ENCODE results near the gene TRMT61A. TPM values are rescaled to one million over a fixed set of nuclear protein-coding genes. Genes with fewer than 3 reads are reported as not detected.
A peak's percentile ranks its signal among the peaks of the same experiment; 100 is the strongest.

TRMT61A gene
- total and polyA plus RNA-seq, 2 of the 13 experiments (the other 11 are each of a cell fraction or from before 2014, with no cell fraction given) = 6.5 to 13.6 TPM

DNA sequence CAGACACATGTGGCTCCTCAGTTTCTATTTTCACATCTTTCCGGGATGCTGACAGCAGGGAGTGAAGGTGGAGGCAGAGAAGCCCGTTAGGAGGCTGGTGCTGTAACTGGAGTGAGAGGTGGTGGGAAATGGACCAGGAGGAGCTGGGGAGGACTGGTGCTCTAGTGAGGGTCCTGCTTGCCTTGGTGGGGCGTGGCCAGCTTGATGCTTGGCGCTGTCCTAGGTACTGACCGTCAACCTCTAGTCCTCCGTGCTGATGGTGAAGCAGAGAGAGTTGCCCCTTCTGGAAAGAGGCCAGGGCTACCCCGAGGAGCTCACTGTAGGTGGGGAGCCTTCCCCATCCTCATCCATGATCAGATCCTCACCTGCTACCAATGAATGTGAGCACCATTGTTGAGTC lies 1.4 kb downstream of the TRMT61A start (continued):
- TF ChIP-seq, protein P1, sequence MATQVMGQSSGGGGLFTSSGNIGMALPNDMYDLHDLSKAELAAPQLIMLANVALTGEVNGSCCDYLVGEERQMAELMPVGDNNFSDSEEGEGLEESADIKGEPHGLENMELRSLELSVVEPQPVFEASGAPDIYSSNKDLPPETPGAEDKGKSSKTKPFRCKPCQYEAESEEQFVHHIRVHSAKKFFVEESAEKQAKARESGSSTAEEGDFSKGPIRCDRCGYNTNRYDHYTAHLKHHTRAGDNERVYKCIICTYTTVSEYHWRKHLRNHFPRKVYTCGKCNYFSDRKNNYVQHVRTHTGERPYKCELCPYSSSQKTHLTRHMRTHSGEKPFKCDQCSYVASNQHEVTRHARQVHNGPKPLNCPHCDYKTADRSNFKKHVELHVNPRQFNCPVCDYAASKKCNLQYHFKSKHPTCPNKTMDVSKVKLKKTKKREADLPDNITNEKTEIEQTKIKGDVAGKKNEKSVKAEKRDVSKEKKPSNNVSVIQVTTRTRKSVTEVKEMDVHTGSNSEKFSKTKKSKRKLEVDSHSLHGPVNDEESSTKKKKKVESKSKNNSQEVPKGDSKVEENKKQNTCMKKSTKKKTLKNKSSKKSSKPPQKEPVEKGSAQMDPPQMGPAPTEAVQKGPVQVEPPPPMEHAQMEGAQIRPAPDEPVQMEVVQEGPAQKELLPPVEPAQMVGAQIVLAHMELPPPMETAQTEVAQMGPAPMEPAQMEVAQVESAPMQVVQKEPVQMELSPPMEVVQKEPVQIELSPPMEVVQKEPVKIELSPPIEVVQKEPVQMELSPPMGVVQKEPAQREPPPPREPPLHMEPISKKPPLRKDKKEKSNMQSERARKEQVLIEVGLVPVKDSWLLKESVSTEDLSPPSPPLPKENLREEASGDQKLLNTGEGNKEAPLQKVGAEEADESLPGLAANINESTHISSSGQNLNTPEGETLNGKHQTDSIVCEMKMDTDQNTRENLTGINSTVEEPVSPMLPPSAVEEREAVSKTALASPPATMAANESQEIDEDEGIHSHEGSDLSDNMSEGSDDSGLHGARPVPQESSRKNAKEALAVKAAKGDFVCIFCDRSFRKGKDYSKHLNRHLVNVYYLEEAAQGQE (IDR thresholded peaks at IDR 0.05; ENCODE audit: borderline replicate concordance in 1 of 2, low read depth in 1 of 2, low read length in 2 of 2) = peak; percentile 87 to 94

DNA sequence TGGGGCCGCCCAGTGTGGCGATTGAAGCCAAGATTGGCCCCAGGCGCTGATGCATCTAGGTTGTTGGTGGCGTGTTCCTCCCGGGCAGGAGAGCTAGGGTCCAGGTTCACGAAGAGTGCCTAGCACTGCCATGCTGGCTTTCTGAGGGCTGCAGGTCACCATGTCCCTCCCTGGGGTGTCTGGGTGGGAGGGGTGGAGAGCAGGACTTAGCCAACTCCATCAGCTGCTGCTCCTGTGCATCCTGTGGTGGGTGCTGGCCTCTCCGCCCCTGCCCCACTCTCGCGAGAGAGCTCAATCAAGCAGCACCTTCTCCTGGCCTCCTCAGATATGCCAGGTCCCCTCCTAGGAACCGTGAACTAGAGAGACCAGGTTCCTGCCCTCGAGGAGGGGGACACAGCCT lies 1.8 kb downstream of the TRMT61A start:
- ChIA-PET POLR2A (no interaction called here), CTCF (ENCODE audit: low intra/inter-chr PET ratio, low total read pairs) (no interaction called here)
- H3K27me3 ChIP-seq (ENCODE audit: control insufficient read depth in 1 of 2, insufficient read depth in 2 of 2, low read length in 2 of 2) = no peaks in the 10 kb centered on the region; a peak in 1 of 5 replicates
- DNase-seq (ENCODE audit: low spot score) = no peak
- H3K27ac ChIP-seq (ENCODE audit: extremely low read length, insufficient read depth, low read length) = no peak overlapping the region
- no peaks in the 10 kb centered on the region for H3K9me3 ChIP-seq (ENCODE audit: low read length)
- BruUV-seq (replicated peaks) = no TSS peak
- H3K36me3 ChIP-seq (replicated peaks in 1 of 2; ENCODE audit: control insufficient read depth in 1 of 2, insufficient read depth in 2 of 2, low read length in 2 of 2) = peaks cover 3 to 4% of the 10 kb centered on the region in 2 experiments; a peak in 3 of 5 replicates
- H3K79me2 ChIP-seq (ENCODE audit: insufficient read depth, low read length) = peaks cover 30% of the 10 kb centered on the region
- no peak for ATAC-seq
- intact Hi-C loops (cut with micrococcal nuclease; ENCODE audit: unreplicated experiment) (no loop called here), in situ Hi-C loops (cut with HindIII; ENCODE audit: extremely low pct_ligation_motif_present, low pct_unique_long_range_greater_than_20kb) (no loop called here)
- no peaks in the 10 kb centered on the region for H4K20me1 ChIP-seq (ENCODE audit: insufficient read depth, low read length)
- H3K9ac ChIP-seq (ENCODE audit: insufficient read depth, low read depth, low read length) = no peak overlapping the region
- H2AFZ ChIP-seq (ENCODE audit: low read length) = no peak overlapping the region
- peaks cover 45% of the 10 kb centered on the region for H3K4me1 ChIP-seq (ENCODE audit: insufficient read depth, low read length)
- WGBS (ENCODE audit: low lambda C conversion rate) = 98% methylated on average over 6 of the region's 11 CpGs
- peak overlapping the region; percentile 98; the same call in 1 of the 2 replicates for H3K4me2 ChIP-seq (ENCODE audit: low read depth, low read length)
- no peak overlapping the region; a peak in 2 of 6 replicates for H3K4me3 ChIP-seq (replicated peaks in 1 of 3; ENCODE audit: insufficient read depth in 1 of 3, low read depth in 2 of 3, low read length in 3 of 3)
- no peak for FAIRE-seq
- TF ChIP-seq, protein P2, sequence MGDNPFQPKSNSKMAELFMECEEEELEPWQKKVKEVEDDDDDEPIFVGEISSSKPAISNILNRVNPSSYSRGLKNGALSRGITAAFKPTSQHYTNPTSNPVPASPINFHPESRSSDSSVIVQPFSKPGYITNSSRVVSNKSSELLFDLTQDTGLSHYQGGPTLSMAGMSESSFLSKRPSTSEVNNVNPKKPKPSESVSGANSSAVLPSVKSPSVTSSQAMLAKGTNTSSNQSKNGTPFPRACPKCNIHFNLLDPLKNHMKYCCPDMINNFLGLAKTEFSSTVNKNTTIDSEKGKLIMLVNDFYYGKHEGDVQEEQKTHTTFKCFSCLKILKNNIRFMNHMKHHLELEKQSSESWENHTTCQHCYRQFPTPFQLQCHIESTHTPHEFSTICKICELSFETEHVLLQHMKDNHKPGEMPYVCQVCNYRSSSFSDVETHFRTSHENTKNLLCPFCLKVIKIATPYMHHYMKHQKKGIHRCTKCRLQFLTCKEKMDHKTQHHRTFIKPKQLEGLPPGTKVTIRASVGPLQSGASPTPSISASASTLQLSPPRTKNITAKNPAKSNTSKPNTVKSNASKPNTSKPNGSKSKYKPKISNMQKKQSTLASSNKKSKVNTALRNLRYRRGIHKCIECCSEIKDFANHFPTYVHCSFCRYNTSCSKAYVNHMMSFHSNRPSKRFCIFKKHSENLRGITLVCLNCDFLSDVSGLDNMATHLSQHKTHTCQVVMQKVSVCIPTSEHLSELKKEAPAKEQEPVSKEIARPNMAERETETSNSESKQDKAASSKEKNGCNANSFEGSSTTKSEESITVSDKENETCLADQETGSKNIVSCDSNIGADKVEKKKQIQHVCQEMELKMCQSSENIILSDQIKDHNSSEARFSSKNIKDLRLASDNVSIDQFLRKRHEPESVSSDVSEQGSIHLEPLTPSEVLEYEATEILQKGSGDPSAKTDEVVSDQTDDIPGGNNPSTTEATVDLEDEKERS (CRISPR knock-in tag; IDR thresholded peaks at IDR 0.05) = no peak
- TF ChIP-seq ZNF615 (CRISPR knock-in tag; IDR thresholded peaks at IDR 0.05; ENCODE audit: borderline replicate concordance) = no peak
- TF ChIP-seq ZBTB8A (CRISPR knock-in tag; IDR thresholded peaks at IDR 0.05; ENCODE audit: borderline replicate concordance, low read depth) = no peak
- TF ChIP-seq ZNF180 (CRISPR knock-in tag; IDR thresholded peaks at IDR 0.05; ENCODE audit: borderline replicate concordance, low read depth) = no peak
- TF ChIP-seq ZC3H4 (CRISPR knock-in tag; IDR thresholded peaks at IDR 0.05; ENCODE audit: borderline replicate concordance) = no peak
- TF ChIP-seq, protein P3, sequence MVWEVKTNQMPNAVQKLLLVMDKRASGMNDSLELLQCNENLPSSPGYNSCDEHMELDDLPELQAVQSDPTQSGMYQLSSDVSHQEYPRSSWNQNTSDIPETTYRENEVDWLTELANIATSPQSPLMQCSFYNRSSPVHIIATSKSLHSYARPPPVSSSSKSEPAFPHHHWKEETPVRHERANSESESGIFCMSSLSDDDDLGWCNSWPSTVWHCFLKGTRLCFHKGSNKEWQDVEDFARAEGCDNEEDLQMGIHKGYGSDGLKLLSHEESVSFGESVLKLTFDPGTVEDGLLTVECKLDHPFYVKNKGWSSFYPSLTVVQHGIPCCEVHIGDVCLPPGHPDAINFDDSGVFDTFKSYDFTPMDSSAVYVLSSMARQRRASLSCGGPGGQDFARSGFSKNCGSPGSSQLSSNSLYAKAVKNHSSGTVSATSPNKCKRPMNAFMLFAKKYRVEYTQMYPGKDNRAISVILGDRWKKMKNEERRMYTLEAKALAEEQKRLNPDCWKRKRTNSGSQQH (CRISPR knock-in tag; IDR thresholded peaks at IDR 0.05; ENCODE audit: low read depth) = no peak
- TF ChIP-seq PLRG1 (conservative IDR thresholded peaks at IDR 0.05) = no peak
- no peak for TF ChIP-seq ZBTB20 (CRISPR knock-in tag; IDR thresholded peaks at IDR 0.05; ENCODE audit: borderline replicate concordance, low read depth)
- TF ChIP-seq, protein P4, sequence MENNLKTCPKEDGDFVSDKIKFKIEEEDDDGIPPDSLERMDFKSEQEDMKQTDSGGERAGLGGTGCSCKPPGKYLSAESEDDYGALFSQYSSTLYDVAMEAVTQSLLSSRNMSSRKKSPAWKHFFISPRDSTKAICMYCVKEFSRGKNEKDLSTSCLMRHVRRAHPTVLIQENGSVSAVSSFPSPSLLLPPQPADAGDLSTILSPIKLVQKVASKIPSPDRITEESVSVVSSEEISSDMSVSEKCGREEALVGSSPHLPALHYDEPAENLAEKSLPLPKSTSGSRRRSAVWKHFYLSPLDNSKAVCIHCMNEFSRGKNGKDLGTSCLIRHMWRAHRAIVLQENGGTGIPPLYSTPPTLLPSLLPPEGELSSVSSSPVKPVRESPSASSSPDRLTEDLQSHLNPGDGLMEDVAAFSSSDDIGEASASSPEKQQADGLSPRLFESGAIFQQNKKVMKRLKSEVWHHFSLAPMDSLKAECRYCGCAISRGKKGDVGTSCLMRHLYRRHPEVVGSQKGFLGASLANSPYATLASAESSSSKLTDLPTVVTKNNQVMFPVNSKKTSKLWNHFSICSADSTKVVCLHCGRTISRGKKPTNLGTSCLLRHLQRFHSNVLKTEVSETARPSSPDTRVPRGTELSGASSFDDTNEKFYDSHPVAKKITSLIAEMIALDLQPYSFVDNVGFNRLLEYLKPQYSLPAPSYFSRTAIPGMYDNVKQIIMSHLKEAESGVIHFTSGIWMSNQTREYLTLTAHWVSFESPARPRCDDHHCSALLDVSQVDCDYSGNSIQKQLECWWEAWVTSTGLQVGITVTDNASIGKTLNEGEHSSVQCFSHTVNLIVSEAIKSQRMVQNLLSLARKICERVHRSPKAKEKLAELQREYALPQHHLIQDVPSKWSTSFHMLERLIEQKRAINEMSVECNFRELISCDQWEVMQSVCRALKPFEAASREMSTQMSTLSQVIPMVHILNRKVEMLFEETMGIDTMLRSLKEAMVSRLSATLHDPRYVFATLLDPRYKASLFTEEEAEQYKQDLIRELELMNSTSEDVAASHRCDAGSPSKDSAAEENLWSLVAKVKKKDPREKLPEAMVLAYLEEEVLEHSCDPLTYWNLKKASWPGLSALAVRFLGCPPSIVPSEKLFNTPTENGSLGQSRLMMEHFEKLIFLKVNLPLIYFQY (CRISPR knock-in tag; IDR thresholded peaks at IDR 0.05; ENCODE audit: borderline replicate concordance) = no peak
